K562 (cell line): ENCODE results near the gene CDCA3. TPM values are rescaled to one million over a fixed set of nuclear protein-coding genes. Genes with fewer than 3 reads are reported as not detected.

Source experiments
- ATAC-seq: fragments of 200-7000 bp; cut with Tn5 transposase; 3 replicates; pipeline ENCODE4 v1.9.1; 2020; ENCODE audit warnings: moderate library complexity
- BruUV-seq: library from RNA; stranded (reverse); fragments of 400-500 nt; replicated peaks from 2 replicates; lab custom pipeline; 2021; lab: Mats Ljungman, UMichigan
- CTCF ChIA-PET: fragments of 300-600 bp; formaldehyde crosslinking; extraction: SDS; loops from one replicate; lab custom pipeline; 2021; ENCODE audit warnings: low intra/inter-chr PET ratio; lab: Yijun Ruan, JAX
- POLR2A ChIA-PET: fragments of 300-600, 350-650 bp; sonication (Branson Sonifier 250); formaldehyde crosslinking; extraction: SDS; loops from one replicate; lab custom pipeline; 2021; ENCODE audit warnings: antibody characterized with exemption, inconsistent platforms; lab: Yijun Ruan, JAX
- DNase-seq, 4 experiments: peaks; one replicate each; pipeline versions ENCODE4 v3.0.0 to v3.0.0-alpha.2; 2011 to 2018; ENCODE audit warnings: low spot score in 3 of 4, mixed read lengths in 3 of 4; ENCODE audit errors: extremely low read depth in 1 of 4
- FAIRE-seq: peaks from 2 replicates; lab custom pipeline; 2011; peaks lifted over from hg19 to GRCh38; lab: Jason Lieb, UNC
- H2AFZ ChIP-seq: 2 replicates; pipeline ENCODE4 v1.6.0; 2011; ENCODE audit warnings: low read depth, low read length, control low read depth, inconsistent platforms
- H3K27ac ChIP-seq: fragments of 200-600 bp; 3 replicates; pipeline ENCODE4 v1.8.0; 2011; ENCODE audit warnings: low read depth, mild to moderate bottlenecking, control low read depth, inconsistent platforms, low read length, moderate library complexity, mixed read lengths; ENCODE audit errors: extremely low read depth
- H3K27me3 ChIP-seq, 2 experiments: fragments of 300-600 bp in 1 of 2; 2 replicates in 1 of 2; 3 replicates in 1 of 2; pipeline versions ENCODE4 v1.6.0 to v1.8.0; 2011; ENCODE audit warnings: inconsistent platforms in 2 of 2, low read length in 2 of 2, mild to moderate bottlenecking in 1 of 2, mixed read lengths in 1 of 2, moderate library complexity in 1 of 2; ENCODE audit not compliant: control insufficient read depth in 2 of 2, insufficient read depth in 2 of 2
- H3K36me3 ChIP-seq: fragments of 300-600 bp; 3 replicates; pipeline ENCODE4 v1.8.0; 2011; ENCODE audit warnings: mild to moderate bottlenecking, low read length, inconsistent platforms; ENCODE audit not compliant: control insufficient read depth, insufficient read depth
- H3K4me1 ChIP-seq, 2 experiments: fragments of 200-600 bp in 1 of 2; replicated peaks in 1 of 2; 2 replicates in 1 of 2; 3 replicates in 1 of 2; pipeline versions ENCODE4 v1.5.1 to v1.8.0; 2011; ENCODE audit warnings: inconsistent platforms in 2 of 2, low read length in 2 of 2, mild to moderate bottlenecking in 1 of 2, mixed read lengths in 1 of 2, moderate library complexity in 1 of 2; ENCODE audit not compliant: control insufficient read depth in 2 of 2, insufficient read depth in 2 of 2
- H3K4me2 ChIP-seq: 2 replicates; pipeline ENCODE4 v1.6.1; 2011; ENCODE audit warnings: low read length, control low read depth, inconsistent platforms, mixed read lengths; ENCODE audit not compliant: insufficient read depth
- H3K4me3 ChIP-seq: fragments of 200-600 bp; sonication (generic), shearing (Covaris generic); 2 replicates; pipeline ENCODE4 v1.5.1; 2016; ENCODE audit warnings: control low read depth, inconsistent platforms
- H3K79me2 ChIP-seq: fragments of 200-600 bp; 3 replicates; pipeline ENCODE4 v1.8.0; 2011; ENCODE audit warnings: low read length, inconsistent platforms; ENCODE audit not compliant: control insufficient read depth, insufficient read depth
- H3K9ac ChIP-seq, 2 experiments: 2 replicates each; pipeline versions ENCODE4 v1.6.0 to v1.6.1; 2011; ENCODE audit warnings: low read depth in 2 of 2, low read length in 2 of 2, control low read depth in 1 of 2, inconsistent platforms in 1 of 2, mild to moderate bottlenecking in 1 of 2, mixed read lengths in 1 of 2; ENCODE audit not compliant: insufficient read depth in 1 of 2
- H3K9me1 ChIP-seq: one replicate; pipeline ENCODE4 v1.6.0; 2011; ENCODE audit warnings: inconsistent platforms, mild to moderate bottlenecking, low read length, moderate library complexity; ENCODE audit not compliant: control insufficient read depth, insufficient read depth
- H3K9me3 ChIP-seq: replicated peaks from 2 replicates; pipeline ENCODE4 v1.5.1; 2011; ENCODE audit warnings: low read depth, low read length, inconsistent platforms; ENCODE audit not compliant: control insufficient read depth, insufficient read depth
- H4K20me1 ChIP-seq: replicated peaks from 2 replicates; pipeline ENCODE4 v1.6.1; 2011; ENCODE audit warnings: low read length, inconsistent platforms, mixed read lengths; ENCODE audit not compliant: control insufficient read depth, insufficient read depth
- POLR2B ChIP-seq: fragments of 450-650 bp; IDR thresholded peaks from 2 replicates; pipeline ENCODE4 v1.6.1; 2018; ENCODE audit warnings: low read depth; ENCODE audit not compliant: partially characterized antibody
- ZNF175 ChIP-seq: fragments of 200-800 bp; sonication (Bioruptor generic); IDR thresholded peaks from 2 replicates; pipeline ENCODE4 v1.6.1; 2016; ENCODE audit warnings: low read depth, mild to moderate bottlenecking, missing genetic modification characterization, missing compliant biosample characterization
- ZNF551 ChIP-seq: fragments of 250-450 bp; sonication (Bioruptor Pico); IDR thresholded peaks from 2 replicates; pipeline ENCODE4 v1.5.0; 2021; ENCODE audit warnings: mild to moderate bottlenecking, moderate library complexity
- WGBS: fragments of 100-300 bp; shearing (Covaris generic); methylation state at CpG from one replicate; pipeline ENCODE4 v1.1.6; 2016; ENCODE audit warnings: low coverage, mixed read lengths; ENCODE audit not compliant: insufficient coverage; ENCODE audit errors: missing lambda C conversion rate; 5-methylcytosine and 5-hydroxymethylcytosine counted together
- in situ Hi-C: fragments of 300-500 bp; cut with MboI; formaldehyde crosslinking; loops from 4 replicates; pipeline ENCODE4 v1.15.0; 2018; ENCODE audit warnings: inconsistent platforms, mixed read lengths
- intact Hi-C: fragments of 100-400 bp; cut with micrococcal nuclease; formaldehyde crosslinking; loops from 2 replicates; pipeline ENCODE4 v1.14.2; 2022
- polyA plus RNA-seq, 8 experiments: library from polyadenylated mRNA; depleted of rRNA in 4 of 8; stranded (reverse) in 5 of 8; unstranded in 3 of 8; fragments of >200 nt; fragmentation: Nextera tagmentation in 2 of 8; fragmentation: Illumina TruSeq in 1 of 8; extraction: Ambion mirVana in 2 of 8; extraction: Trizol in 1 of 8; gene quantifications; 2 replicates each; pipeline versions ENCODE4 v1.2.1 to v1.2.3, GENCODE V29; 2011 to 2014; ENCODE audit warnings: inconsistent platforms in 1 of 8, missing spikeins in 1 of 8
- total RNA-seq, 7 experiments: library from RNA; depleted of rRNA in 6 of 7; stranded (reverse); fragments of >200 nt in 6 of 7; fragmentation: Illumina TruSeq in 2 of 7; extraction: Trizol in 2 of 7; gene quantifications; 2 replicates each; pipeline versions ENCODE4 v1.2.1 to v1.2.3, GENCODE V29; 2011 to 2021; ENCODE audit warnings: low replicate concordance in 1 of 7

The CDCA3 gene
- total and polyA plus RNA-seq, 9 of the 15 experiments (the other 6 are each of a cell fraction or from before 2014, with no cell fraction given), result 24.2 to 80.8 (median 55.1) TPM

DNA sequence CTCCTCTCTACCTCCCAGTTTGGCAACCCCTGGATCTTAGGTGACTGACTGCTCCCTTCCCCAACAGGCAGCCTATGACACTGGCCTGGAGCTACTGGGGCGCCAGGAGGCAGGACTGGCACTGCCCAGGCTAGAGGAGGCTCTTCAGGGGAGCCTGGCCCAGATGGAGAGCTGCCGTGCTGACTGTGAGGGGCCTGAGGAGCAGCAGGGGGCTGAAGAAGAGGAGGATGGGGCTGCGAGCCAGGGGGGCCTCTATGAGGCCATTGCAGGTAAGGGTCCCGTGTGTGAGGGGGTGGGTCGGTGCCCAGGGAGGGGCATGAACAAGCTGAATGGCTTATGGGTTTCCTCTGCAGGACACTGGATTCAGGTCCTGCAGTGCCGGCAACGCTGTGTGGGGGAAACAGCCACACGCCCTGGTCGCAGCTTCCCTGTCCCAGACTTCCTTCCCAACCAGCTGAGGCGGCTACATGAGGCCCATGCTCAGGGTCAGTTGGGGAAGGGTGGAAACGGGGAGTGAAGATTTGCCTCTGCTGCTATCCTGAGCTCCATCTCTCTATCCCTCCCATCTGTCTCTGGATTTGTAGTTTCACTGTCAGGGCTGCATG, 20.7 kb downstream of the CDCA3 start:
- Histone ChIP-seq H3K27ac (no peak overlapping the region), H2AFZ (no peak overlapping the region), H3K4me2 (0 out of 2 replicates have a peak overlapping the region, but pooled peaks have one; percentile 87), H3K36me3 (peaks cover 40% of the 10 kb centered on the region; the same call in 1 of the 3 replicates), H3K9me3 (no peaks in the 10 kb centered on the region), H3K4me3 (no peak overlapping the region), H3K79me2 (peaks cover 24% of the 10 kb centered on the region), H4K20me1 (no peaks in the 10 kb centered on the region), H3K9me1 (no peaks in the 10 kb centered on the region), H3K4me1 (peaks cover 11 to 48% of the 10 kb centered on the region in 2 experiments; a peak in 4 of 5 replicates), H3K9ac (peak overlapping the region in 1 of 2 experiments; percentile 30; a peak in 1 of 4 replicates), H3K27me3 (no peaks in the 10 kb centered on the region)
- no peak for TF ChIP-seq ZNF551 (CRISPR knock-in tag)
- TF ChIP-seq POLR2B, result no peak
- TF ChIP-seq ZNF175 (CRISPR knock-in tag), result no peak
- CTCF ChIA-PET, result no interaction called here
- DNase-seq (no peak), FAIRE-seq (no peak), ATAC-seq (no peak)
- BruUV-seq, result no TSS peak
- intact Hi-C loops (no loop called here), in situ Hi-C loops (no loop called here)
- 87% methylated on average over 6 of the region's 11 CpGs for WGBS
- POLR2A ChIA-PET, result interaction anchor here (0.6 to 3.2 kb wide), 4 partner anchors 9 to 37 kb away, joined by 3 to 13 read pairs (median 4); no protein-coding TSS in a partner anchor
